Gastrocnemius medialis (tissue), 4 donors: Measurements from ENCODE around the gene NKD1. TPM values are rescaled to one million over a fixed set of nuclear protein-coding genes. Genes with fewer than 3 reads are reported as not detected.

Source experiments
- ATAC-seq, 2 donors: fragments of 150-250 bp; one replicate each; pipeline ENCODE4 v1.9.1; 2016
- DNase-seq, 2 donors: peaks; one replicate each; pipeline ENCODE4 v3.0.0-alpha.2; 2019
- H3K27ac ChIP-seq, 4 donors: fragments of 200-600 bp; sonication (generic); 1 replicate in 1 of 4; 2 replicates in 3 of 4; pipeline ENCODE4 v1.5.1; 2016 to 2018; ENCODE audit warnings: mild to moderate bottlenecking in 2 of 4, moderate library complexity in 1 of 4
- H3K27me3 ChIP-seq, 3 donors: fragments of 200-600 bp; sonication (generic) in 2 of 3; 1 replicate in 1 of 3; 2 replicates in 2 of 3; pipeline versions ENCODE4 v1.5.1 to v1.6.0; 2016 to 2019; ENCODE audit warnings: mild to moderate bottlenecking in 1 of 3, moderate library complexity in 1 of 3
- H3K36me3 ChIP-seq, 2 donors: fragments of 200-600 bp; sonication (generic) in 1 of 2; one replicate each; pipeline ENCODE4 v1.5.1; 2017 to 2018
- H3K4me1 ChIP-seq, 2 donors: fragments of 200-600 bp; sonication (generic) in 1 of 2; one replicate each; pipeline ENCODE4 v1.5.1; 2016 to 2017; ENCODE audit warnings: mild to moderate bottlenecking in 2 of 2
- H3K4me3 ChIP-seq, 4 donors: fragments of 200-600 bp; sonication (generic) in 3 of 4; 1 replicate in 1 of 4; 2 replicates in 3 of 4; pipeline ENCODE4 v1.5.1; 2016 to 2019; ENCODE audit warnings: mild to moderate bottlenecking in 2 of 4
- H3K9me3 ChIP-seq, 3 donors: fragments of 200-600 bp; sonication (generic) in 2 of 3; 1 replicate in 1 of 3; 2 replicates in 2 of 3; pipeline ENCODE4 v1.5.1; 2016 to 2019
- CTCF ChIP-seq, 5 experiments: fragments of 450-650 bp in 3 of 5; fragments of 200-600 bp in 2 of 5; sonication (generic) in 2 of 5; IDR thresholded peaks in 4 of 5; conservative IDR thresholded peaks in 1 of 5; 1 replicate in 4 of 5; 2 replicates in 1 of 5; pipeline ENCODE4 v1.5.1; 2016 to 2019; ENCODE audit warnings: antibody characterized with exemption in 5 of 5, mild to moderate bottlenecking in 3 of 5, moderate library complexity in 3 of 5
- POLR2A ChIP-seq, 2 donors: fragments of 450-650 bp; IDR thresholded peaks; one replicate each; pipeline ENCODE4 v1.6.1; 2017; ENCODE audit warnings: antibody characterized with exemption in 2 of 2, mild to moderate bottlenecking in 2 of 2, moderate library complexity in 2 of 2
- in situ Hi-C, 4 donors: fragments of 200-750 bp; cut with MboI; loops; one replicate each; pipeline versions ENCODE4 v1.15.0 to v1.8.0; 2017; ENCODE audit warnings: low sequenced_read_pairs in 4 of 4
- intact Hi-C: fragments of 100-400 bp; cut with DNase I; formaldehyde crosslinking; loops from one replicate; pipeline ENCODE4 v1.15.1; 2023; ENCODE audit warnings: low total_unique reads
- total RNA-seq, 4 donors: library from RNA; depleted of rRNA; stranded (reverse); fragments of >200 nt; gene quantifications; one replicate each; pipeline versions ENCODE4 v1.1.0 to v1.2.3, GENCODE V29; 2016

The NKD1 gene
- total RNA-seq, 4 donors from 2014 or later, result 0.10 to 0.75 (median 0.19) TPM

GRCh38 chr16:50572700-50573099 is 24.5 kb downstream of the NKD1 start:
- TF ChIP-seq POLR2A (IDR thresholded peaks at IDR 0.05) (no peak), CTCF (IDR thresholded peaks at IDR 0.05 in 4 of 5, conservative IDR thresholded peaks at IDR 0.05 in 1 of 5) (no peak)
- Histone ChIP-seq H3K4me3 (no peak overlapping the region), H3K4me1 (peaks cover 0 to 3% of the 10 kb centered on the region in 2 donors), H3K27me3 (no peaks in the 10 kb centered on the region), H3K36me3 (no peaks in the 10 kb centered on the region), H3K9me3 (no peaks in the 10 kb centered on the region), H3K27ac (no peak overlapping the region)
- ATAC-seq, result no peak
- in situ Hi-C loops (no loop called here), intact Hi-C loops (no loop called here)
- no peak for DNase-seq

- peaks cover 0 to 3% of the 10 kb centered on the region in 2 donors for H3K4me1 ChIP-seq
- in situ Hi-C loops, result no loop called here
- ATAC-seq (no peak), DNase-seq (no peak)
- H3K27ac ChIP-seq, result no peak overlapping the region
- no peaks in the 10 kb centered on the region for H3K9me3 ChIP-seq
- H3K27me3 ChIP-seq, result no peaks in the 10 kb centered on the region
- TF ChIP-seq POLR2A (IDR thresholded peaks at IDR 0.05) (no peak), CTCF (IDR thresholded peaks at IDR 0.05 in 4 of 5, conservative IDR thresholded peaks at IDR 0.05 in 1 of 5) (no peak)
- no peaks in the 10 kb centered on the region for H3K36me3 ChIP-seq
- H3K4me3 ChIP-seq, result no peak overlapping the region
- intact Hi-C loops, result no loop called here
Measured at GRCh38 chr16:50573279-50573678, 25.1 kb downstream of the NKD1 start.

GRCh38 chr16:50573947-50574744 is 25.9 kb downstream of the NKD1 start:
- ATAC-seq (no peak), DNase-seq (no peak)
- intact Hi-C loops (no loop called here), in situ Hi-C loops (no loop called here)
- no peak for TF ChIP-seq CTCF (IDR thresholded peaks at IDR 0.05 in 4 of 5, conservative IDR thresholded peaks at IDR 0.05 in 1 of 5)
- no peak for TF ChIP-seq POLR2A (IDR thresholded peaks at IDR 0.05)
- no peaks in the 10 kb centered on the region for H3K27me3 ChIP-seq
- H3K4me1 ChIP-seq, result peaks cover 0 to 3% of the 10 kb centered on the region in 2 donors
- no peaks in the 10 kb centered on the region for H3K9me3 ChIP-seq
- H3K36me3 ChIP-seq, result no peaks in the 10 kb centered on the region
- H3K27ac ChIP-seq, result no peak overlapping the region
- no peak overlapping the region for H3K4me3 ChIP-seq

GRCh38 chr16:50574745-50575136 is 26.5 kb downstream of the NKD1 start:
- in situ Hi-C loops, result no loop called here
- Histone ChIP-seq H3K4me3 (no peak overlapping the region), H3K9me3 (no peaks in the 10 kb centered on the region), H3K27ac (no peak overlapping the region), H3K4me1 (peaks cover 0 to 3% of the 10 kb centered on the region in 2 donors), H3K27me3 (no peaks in the 10 kb centered on the region), H3K36me3 (no peaks in the 10 kb centered on the region)
- DNase-seq, result no peak
- intact Hi-C loops, result no loop called here
- TF ChIP-seq POLR2A (IDR thresholded peaks at IDR 0.05), result no peak
- TF ChIP-seq CTCF (IDR thresholded peaks at IDR 0.05 in 4 of 5, conservative IDR thresholded peaks at IDR 0.05 in 1 of 5), result no peak
- ATAC-seq, result no peak
